HG02938 (cell line): ENCODE data around the gene ERI3.

Experiments
- ATAC-seq: cut with Tn5 transposase; IDR thresholded peaks from one replicate; pipeline ENCODE4 v1.9.1; 2021; ENCODE audit warnings: mild to moderate bottlenecking, moderate library complexity; ENCODE audit not compliant: unreplicated experiment

ERI3 gene

GRCh38 chr1:44354840-44355581 lies at the start of gene ERI3:
Gene ERI3, minus strand, starts transcription at chr1:44355257. Its CDS starts 231 bp downstream, at chr1:44355026.
- peak; percentile 91 for ATAC-seq

GRCh38 chr1:44401256-44402228 lies 46.5 kb upstream of the ERI3 start:
- ATAC-seq = no peak

GRCh38 chr1:44390277-44390676 lies 35.2 kb upstream of the ERI3 start:
- ATAC-seq = no peak

- no peak for ATAC-seq
Measured at GRCh38 chr1:44389437-44389836, 34.4 kb upstream of the ERI3 start.

GRCh38 chr1:44388551-44388950 lies 33.5 kb upstream of the ERI3 start:
- ATAC-seq = no peak

GRCh38 chr1:44380666-44381177 lies 25.7 kb upstream of the ERI3 start:
- ATAC-seq = no peak

- no peak for ATAC-seq
Measured at GRCh38 chr1:44377925-44378784, 23.1 kb upstream of the ERI3 start.

- ATAC-seq = no peak
Measured at GRCh38 chr1:44375547-44375946, 20.5 kb upstream of the ERI3 start.

GRCh38 chr1:44371206-44371605 lies 16.1 kb upstream of the ERI3 start:
- no peak for ATAC-seq

- ATAC-seq = no peak
Measured at GRCh38 chr1:44368471-44369151, 13.6 kb upstream of the ERI3 start.

GRCh38 chr1:44367944-44368343 lies 12.9 kb upstream of the ERI3 start:
- no peak for ATAC-seq

- ATAC-seq = no peak
Measured at GRCh38 chr1:44366371-44366975, 11.4 kb upstream of the ERI3 start.

GRCh38 chr1:44361478-44361877 lies 6.4 kb upstream of the ERI3 start:
- no peak for ATAC-seq

GRCh38 chr1:44359234-44359935 lies 4.3 kb upstream of the ERI3 start:
- no peak for ATAC-seq

- no peak for ATAC-seq
Measured at GRCh38 chr1:44357710-44358109, 2.7 kb upstream of the ERI3 start.

- ATAC-seq = no peak
Measured at GRCh38 chr1:44355582-44356305, 687 bp upstream of the ERI3 start.

GRCh38 chr1:44354268-44354839 lies 703 bp downstream of the ERI3 start:
- no peak for ATAC-seq

- no peak for ATAC-seq
Measured at GRCh38 chr1:44353604-44354003, 1.5 kb downstream of the ERI3 start.
